HG03565 (cell line): Measurements from ENCODE around the gene MMEL1.

ENCODE experiments used
- ATAC-seq: cut with Tn5 transposase; IDR thresholded peaks from one replicate; pipeline ENCODE4 v1.9.1; 2021; ENCODE audit warnings: mild to moderate bottlenecking, moderate library complexity; ENCODE audit not compliant: unreplicated experiment

Gene MMEL1

DNA sequence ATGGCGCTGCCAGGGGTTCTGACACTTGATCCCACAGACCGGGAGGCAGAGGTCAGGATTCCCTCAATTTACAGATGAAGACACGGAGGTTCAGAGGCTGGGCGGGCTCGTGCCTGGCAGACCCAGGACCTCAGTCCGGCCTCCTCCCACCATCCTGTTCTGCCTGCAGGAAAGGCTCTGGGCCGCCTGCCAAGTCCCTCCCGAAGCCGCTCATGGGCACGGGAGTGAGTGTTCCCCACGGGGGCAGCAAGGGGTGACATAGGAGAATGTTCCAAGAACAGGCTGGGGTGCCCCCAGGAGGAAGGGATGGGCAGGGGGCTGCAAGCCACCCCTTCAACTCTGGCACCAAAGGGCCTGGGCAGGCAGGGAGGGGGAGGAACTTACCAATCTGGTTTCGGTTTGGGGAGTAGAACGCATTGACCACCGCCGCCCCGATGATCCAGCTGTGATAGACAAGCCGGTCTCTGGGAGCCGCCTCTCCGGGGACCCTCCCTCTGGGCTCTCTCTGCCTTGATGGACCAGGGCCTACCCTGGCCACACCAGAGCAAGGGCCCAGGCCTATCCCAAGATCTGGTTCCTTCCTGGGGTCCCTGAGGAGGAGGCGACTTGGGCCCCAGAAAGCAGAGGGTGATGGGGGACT lies 38.7 kb downstream of the MMEL1 start:
- no peak for ATAC-seq

- no peak for ATAC-seq
Observed at GRCh38 chr1:2593251-2593878, 39.5 kb downstream of the MMEL1 start.

DNA sequence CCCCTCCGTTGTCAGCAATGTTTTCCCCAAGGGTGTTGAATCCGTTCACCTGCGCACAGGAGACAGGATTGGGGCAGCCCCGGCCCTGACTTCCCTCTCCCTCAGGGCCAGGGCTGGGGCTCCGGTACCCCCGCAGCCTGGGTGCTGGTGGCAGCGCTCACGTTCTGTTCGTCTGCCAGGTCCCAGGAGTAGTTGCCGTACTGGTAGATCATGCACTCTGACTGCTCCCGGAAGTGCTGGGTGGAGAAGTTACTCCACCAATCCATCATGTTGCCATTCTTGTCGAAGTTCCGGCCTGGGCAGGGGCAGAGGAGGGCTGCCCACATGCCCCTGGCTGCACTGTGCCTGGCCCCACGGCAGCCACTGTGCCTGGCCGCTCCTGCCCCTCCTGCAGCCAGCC lies 40.1 kb downstream of the MMEL1 start:
- ATAC-seq, result no peak

DNA sequence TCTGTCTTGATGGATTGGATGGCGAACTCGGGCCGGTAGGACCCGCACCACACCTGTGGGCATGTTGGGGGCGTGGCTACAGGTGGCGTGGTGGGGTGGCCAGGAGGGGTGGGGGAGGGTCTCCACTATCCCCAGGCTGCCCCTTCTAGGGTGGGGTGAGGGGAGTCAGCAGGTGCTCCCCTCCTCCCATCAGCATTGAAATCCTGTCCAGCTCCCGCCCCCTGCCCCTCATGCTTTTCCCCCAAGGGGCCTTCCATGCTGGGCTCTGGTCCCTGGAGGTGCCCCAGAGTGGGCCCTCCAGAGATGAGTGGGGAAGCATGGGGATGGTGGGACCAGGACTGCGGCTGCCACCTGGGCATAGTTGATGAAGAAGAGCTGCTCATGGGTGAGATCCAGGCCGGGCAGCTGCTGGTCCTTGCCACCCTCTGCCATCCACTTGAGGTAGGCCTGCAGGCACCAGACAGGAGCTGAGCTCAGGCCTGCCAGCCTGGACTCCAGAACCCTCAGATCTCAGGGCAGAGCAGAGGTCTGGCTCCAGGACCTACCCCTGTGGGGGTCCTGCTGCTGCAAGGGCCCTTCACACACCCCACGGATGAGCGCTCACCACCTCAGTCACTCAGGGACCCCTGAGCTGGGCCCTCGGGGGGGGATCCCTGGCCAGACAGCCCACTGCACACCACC lies 41.1 kb downstream of the MMEL1 start:
- no peak for ATAC-seq

DNA sequence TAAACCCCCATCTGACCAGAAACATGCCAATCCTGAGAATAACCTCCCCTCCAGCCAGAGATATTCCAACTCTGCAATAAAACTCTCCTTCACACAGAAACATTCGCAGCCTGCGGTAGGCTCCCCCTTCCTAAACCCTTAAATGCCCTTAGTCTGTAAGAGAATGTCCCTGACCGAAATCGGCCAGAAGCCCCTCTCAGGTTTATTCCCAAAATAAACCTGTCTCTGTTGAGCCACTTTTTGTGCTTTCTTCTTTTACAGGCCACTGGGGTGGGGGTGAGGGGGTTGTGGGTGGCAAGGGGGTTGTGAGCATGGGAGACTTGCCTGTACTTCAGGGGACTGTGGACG lies 41.6 kb downstream of the MMEL1 start:
- no peak for ATAC-seq

- ATAC-seq, result no peak
Observed at GRCh38 chr1:2590233-2591141, 42.3 kb downstream of the MMEL1 start.

- no peak for ATAC-seq
Observed at GRCh38 chr1:2589431-2590232, 43.2 kb downstream of the MMEL1 start.

- ATAC-seq, result no peak
Observed at GRCh38 chr1:2588661-2589430, 44.0 kb downstream of the MMEL1 start.

GRCh38 chr1:2587860-2588571 lies 44.8 kb downstream of the MMEL1 start:
- ATAC-seq, result no peak

GRCh38 chr1:2587071-2587859 lies 45.6 kb downstream of the MMEL1 start:
- no peak for ATAC-seq

- ATAC-seq, result peak; percentile 55
Observed at GRCh38 chr1:2586154-2587070, 46.4 kb downstream of the MMEL1 start, which contains the start of gene PRXL2B. TSS of gene PRXL2B (plus strand) at chr1:2586777. CDS start at chr1:2586886, 109 bp downstream.

GRCh38 chr1:2585318-2586092 lies 47.3 kb downstream of the MMEL1 start:
- no peak for ATAC-seq

- ATAC-seq, result no peak
Observed at GRCh38 chr1:2584686-2585317, 48.0 kb downstream of the MMEL1 start.

DNA sequence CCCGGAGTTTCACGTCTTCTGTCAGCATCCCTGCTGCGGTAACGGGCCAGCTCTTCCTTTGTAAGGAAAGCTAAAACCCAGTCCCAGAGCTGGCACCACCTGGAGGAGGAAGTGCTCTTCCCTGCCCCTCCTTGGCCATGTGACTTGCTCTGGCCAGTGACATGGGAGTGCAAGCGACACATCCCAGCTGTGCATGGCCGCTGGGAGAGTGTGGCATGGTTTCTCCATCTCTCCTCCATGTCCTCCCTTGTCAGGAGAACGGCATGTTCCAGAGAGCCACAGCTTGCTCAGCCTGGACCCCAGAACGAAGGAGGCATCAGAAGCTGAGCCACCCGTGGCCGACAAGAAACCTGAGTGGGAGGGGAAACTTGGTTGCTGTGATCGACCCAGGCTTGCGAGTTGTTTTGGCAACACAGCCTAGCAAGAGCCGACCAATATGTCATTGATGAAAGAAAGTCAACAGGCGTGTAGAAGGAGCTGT lies 48.9 kb downstream of the MMEL1 start:
- no peak for ATAC-seq

DNA sequence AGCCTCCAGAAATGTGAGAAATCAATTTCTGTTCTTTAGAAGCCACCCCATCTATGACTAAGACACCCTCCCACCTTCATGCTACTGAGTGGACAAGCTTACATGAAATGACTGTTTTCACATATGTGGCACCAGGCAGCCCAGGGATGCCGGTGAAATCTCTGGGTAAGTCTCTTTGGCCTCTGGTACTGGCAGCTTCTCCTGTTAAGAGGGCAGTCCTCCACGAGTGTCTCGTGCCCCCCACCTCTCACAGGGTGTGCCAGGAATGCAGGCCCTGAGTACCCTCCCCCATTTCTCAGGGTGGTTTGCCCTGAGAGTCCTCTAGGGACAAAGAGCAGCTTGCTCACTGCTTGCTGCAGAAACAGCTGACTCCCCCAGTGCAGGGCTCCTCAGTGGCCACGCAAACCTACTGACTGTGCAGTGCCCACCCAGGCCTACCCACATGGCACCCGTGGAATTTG lies 49.5 kb downstream of the MMEL1 start:
- no peak for ATAC-seq

- ATAC-seq, result no peak
Observed at GRCh38 chr1:2582391-2582790, 50.4 kb downstream of the MMEL1 start.
